ENCODE results near the gene VAMP8.

- TF ChIP-seq CTCF (IDR thresholded peaks at IDR 0.05; ENCODE audit: low read depth, low read length), result no peak
- no peak for TF ChIP-seq POLR2A (IDR thresholded peaks at IDR 0.05; ENCODE audit: extremely low read depth, insufficient read length)
- no peak for TF ChIP-seq MYC (IDR thresholded peaks at IDR 0.05; ENCODE audit: low read depth, low read length)
- TF ChIP-seq, protein P1, sequence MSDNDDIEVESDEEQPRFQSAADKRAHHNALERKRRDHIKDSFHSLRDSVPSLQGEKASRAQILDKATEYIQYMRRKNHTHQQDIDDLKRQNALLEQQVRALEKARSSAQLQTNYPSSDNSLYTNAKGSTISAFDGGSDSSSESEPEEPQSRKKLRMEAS (IDR thresholded peaks at IDR 0.05; ENCODE audit: low read depth, low read length), result no peak
Observed at GRCh38 chr2:85600951-85601770, 23.8 kb downstream of the VAMP8 start.
